Keratinocyte (primary cell): ENCODE data around the gene DGCR8.

Experiments
- EZH2 ChIP-seq: IDR thresholded peaks from one replicate; pipeline ENCODE4 v1.6.1; 2012; ENCODE audit warnings: inconsistent platforms, mild to moderate bottlenecking, low read length, moderate library complexity
- TF ChIP-seq, protein P1 (sequence below), 3 experiments: IDR thresholded peaks in 1 of 3; conservative IDR thresholded peaks in 1 of 3; optimal IDR thresholded peaks in 1 of 3; 2 replicates in 2 of 3; 3 replicates in 1 of 3; pipeline versions ENCODE3 to v1.5.1; 2011; ENCODE audit warnings: low read length in 3 of 3, mild to moderate bottlenecking in 3 of 3, moderate library complexity in 2 of 3, control low read depth in 1 of 3, inconsistent platforms in 1 of 3; ENCODE audit not compliant: insufficient read depth in 2 of 3; ENCODE audit errors: extremely low read depth in 1 of 3

DNA sequence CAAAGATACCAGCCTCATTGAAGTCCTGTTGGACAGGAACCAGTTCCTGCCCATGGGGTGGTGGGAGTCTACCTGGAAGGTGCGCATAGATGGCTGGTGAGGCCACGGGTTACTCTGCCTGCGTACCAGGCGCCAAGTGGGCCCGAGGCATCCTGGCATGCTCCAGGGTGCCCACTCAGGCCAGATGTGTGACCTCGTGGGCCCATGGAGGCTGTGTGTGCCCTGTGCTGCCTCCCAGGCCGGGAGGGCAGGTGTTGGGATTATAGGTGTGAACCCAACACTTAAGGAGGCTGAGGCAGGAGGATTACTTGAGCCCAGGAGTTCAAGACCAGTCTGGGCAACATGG lies 36.1 kb upstream of the DGCR8 start:
- TF ChIP-seq, protein P1, sequence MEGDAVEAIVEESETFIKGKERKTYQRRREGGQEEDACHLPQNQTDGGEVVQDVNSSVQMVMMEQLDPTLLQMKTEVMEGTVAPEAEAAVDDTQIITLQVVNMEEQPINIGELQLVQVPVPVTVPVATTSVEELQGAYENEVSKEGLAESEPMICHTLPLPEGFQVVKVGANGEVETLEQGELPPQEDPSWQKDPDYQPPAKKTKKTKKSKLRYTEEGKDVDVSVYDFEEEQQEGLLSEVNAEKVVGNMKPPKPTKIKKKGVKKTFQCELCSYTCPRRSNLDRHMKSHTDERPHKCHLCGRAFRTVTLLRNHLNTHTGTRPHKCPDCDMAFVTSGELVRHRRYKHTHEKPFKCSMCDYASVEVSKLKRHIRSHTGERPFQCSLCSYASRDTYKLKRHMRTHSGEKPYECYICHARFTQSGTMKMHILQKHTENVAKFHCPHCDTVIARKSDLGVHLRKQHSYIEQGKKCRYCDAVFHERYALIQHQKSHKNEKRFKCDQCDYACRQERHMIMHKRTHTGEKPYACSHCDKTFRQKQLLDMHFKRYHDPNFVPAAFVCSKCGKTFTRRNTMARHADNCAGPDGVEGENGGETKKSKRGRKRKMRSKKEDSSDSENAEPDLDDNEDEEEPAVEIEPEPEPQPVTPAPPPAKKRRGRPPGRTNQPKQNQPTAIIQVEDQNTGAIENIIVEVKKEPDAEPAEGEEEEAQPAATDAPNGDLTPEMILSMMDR (optimal IDR thresholded peaks at IDR 0.05 in 1 of 3, IDR thresholded peaks at IDR 0.05 in 1 of 3, conservative IDR thresholded peaks at IDR 0.05 in 1 of 3; ENCODE audit: extremely low read depth in 1 of 3, insufficient read depth in 2 of 3, low read length in 3 of 3): no peak
- TF ChIP-seq EZH2: no peak
